ENCODE data around the gene CCNQ.

CCNQ gene

GRCh38 chrX:153588021-153588781 is 10.7 kb downstream of the CCNQ start:
- peaks cover 11% of the 10 kb centered on the region for H3K36me3 ChIP-seq (ENCODE audit: insufficient read depth, low read length)
- H3K9me3 ChIP-seq (replicated peaks; ENCODE audit: low read length) = no peaks in the 10 kb centered on the region
- H3K9ac ChIP-seq (ENCODE audit: low read depth, low read length) = no peak overlapping the region
- H3K4me1 ChIP-seq (ENCODE audit: control insufficient read depth, insufficient read depth, low read length) = no peaks in the 10 kb centered on the region
- H3K27me3 ChIP-seq (ENCODE audit: control insufficient read depth, insufficient read depth, low read length) = no peaks in the 10 kb centered on the region
- no peak overlapping the region for H3K4me3 ChIP-seq (ENCODE audit: low read length)
- no peak overlapping the region for H3K4me2 ChIP-seq (ENCODE audit: low read length)

GRCh38 chrX:153587342-153587741 is 11.6 kb downstream of the CCNQ start:
- H3K27me3 ChIP-seq (ENCODE audit: control insufficient read depth, insufficient read depth, low read length) = no peaks in the 10 kb centered on the region
- H3K4me2 ChIP-seq (ENCODE audit: low read length) = no peak overlapping the region
- H3K9me3 ChIP-seq (replicated peaks; ENCODE audit: low read length) = no peaks in the 10 kb centered on the region
- no peak overlapping the region for H3K4me3 ChIP-seq (ENCODE audit: low read length)
- H3K9ac ChIP-seq (ENCODE audit: low read depth, low read length) = no peak overlapping the region
- peaks cover 9% of the 10 kb centered on the region for H3K36me3 ChIP-seq (ENCODE audit: insufficient read depth, low read length)
- no peaks in the 10 kb centered on the region for H3K4me1 ChIP-seq (ENCODE audit: control insufficient read depth, insufficient read depth, low read length)

GRCh38 chrX:153585827-153586226 is 13.1 kb downstream of the CCNQ start:
- Histone ChIP-seq H3K4me2 (ENCODE audit: low read length) (no peak overlapping the region), H3K9me3 (replicated peaks; ENCODE audit: low read length) (no peaks in the 10 kb centered on the region), H3K4me3 (ENCODE audit: low read length) (no peak overlapping the region), H3K4me1 (ENCODE audit: control insufficient read depth, insufficient read depth, low read length) (no peaks in the 10 kb centered on the region), H3K36me3 (ENCODE audit: insufficient read depth, low read length) (peaks cover 2% of the 10 kb centered on the region), H3K9ac (ENCODE audit: low read depth, low read length) (no peak overlapping the region), H3K27me3 (ENCODE audit: control insufficient read depth, insufficient read depth, low read length) (no peaks in the 10 kb centered on the region)

GRCh38 chrX:153583433-153583832 is 15.5 kb downstream of the CCNQ start:
- Histone ChIP-seq H3K4me3 (ENCODE audit: low read length) (no peak overlapping the region), H3K36me3 (ENCODE audit: insufficient read depth, low read length) (peaks cover 2% of the 10 kb centered on the region), H3K9me3 (replicated peaks; ENCODE audit: low read length) (no peaks in the 10 kb centered on the region), H3K27me3 (ENCODE audit: control insufficient read depth, insufficient read depth, low read length) (no peaks in the 10 kb centered on the region), H3K4me2 (ENCODE audit: low read length) (no peak overlapping the region), H3K9ac (ENCODE audit: low read depth, low read length) (no peak overlapping the region), H3K4me1 (ENCODE audit: control insufficient read depth, insufficient read depth, low read length) (no peaks in the 10 kb centered on the region)

GRCh38 chrX:153582896-153583295 is 16.0 kb downstream of the CCNQ start:
- Histone ChIP-seq H3K4me2 (ENCODE audit: low read length) (no peak overlapping the region), H3K27me3 (ENCODE audit: control insufficient read depth, insufficient read depth, low read length) (no peaks in the 10 kb centered on the region), H3K4me3 (ENCODE audit: low read length) (no peak overlapping the region)

GRCh38 chrX:153580700-153581386 is 18.1 kb downstream of the CCNQ start:
- Histone ChIP-seq H3K36me3 (ENCODE audit: insufficient read depth, low read length) (no peaks in the 10 kb centered on the region), H3K4me1 (ENCODE audit: control insufficient read depth, insufficient read depth, low read length) (no peaks in the 10 kb centered on the region), H3K27me3 (ENCODE audit: control insufficient read depth, insufficient read depth, low read length) (no peaks in the 10 kb centered on the region), H3K4me3 (ENCODE audit: low read length) (no peak overlapping the region), H3K9me3 (replicated peaks; ENCODE audit: low read length) (no peaks in the 10 kb centered on the region), H3K9ac (ENCODE audit: low read depth, low read length) (no peak overlapping the region), H3K4me2 (ENCODE audit: low read length) (no peak overlapping the region)

More at GRCh38 chrX:153582896-153583295, 16.0 kb downstream of the CCNQ start:
- H3K9me3 ChIP-seq (replicated peaks; ENCODE audit: low read length) = no peaks in the 10 kb centered on the region
- H3K9ac ChIP-seq (ENCODE audit: low read depth, low read length) = no peak overlapping the region
- peaks cover 2% of the 10 kb centered on the region for H3K36me3 ChIP-seq (ENCODE audit: insufficient read depth, low read length)
- H3K4me1 ChIP-seq (ENCODE audit: control insufficient read depth, insufficient read depth, low read length) = no peaks in the 10 kb centered on the region

- no peaks in the 10 kb centered on the region for H3K4me1 ChIP-seq (ENCODE audit: control insufficient read depth, insufficient read depth, low read length)
- no peak overlapping the region for H3K9ac ChIP-seq (ENCODE audit: low read depth, low read length)
- no peak overlapping the region for H3K4me2 ChIP-seq (ENCODE audit: low read length)
- no peaks in the 10 kb centered on the region for H3K36me3 ChIP-seq (ENCODE audit: insufficient read depth, low read length)
- H3K4me3 ChIP-seq (ENCODE audit: low read length) = no peak overlapping the region
- H3K9me3 ChIP-seq (replicated peaks; ENCODE audit: low read length) = no peaks in the 10 kb centered on the region
- H3K27me3 ChIP-seq (ENCODE audit: control insufficient read depth, insufficient read depth, low read length) = peaks cover 3% of the 10 kb centered on the region
These were observed 20.1 kb downstream of the CCNQ start for GRCh38 chrX:153578889-153579288.

GRCh38 chrX:153578200-153578835 is 20.6 kb downstream of the CCNQ start:
- Histone ChIP-seq H3K9ac (ENCODE audit: low read depth, low read length) (no peak overlapping the region), H3K4me3 (ENCODE audit: low read length) (no peak overlapping the region), H3K9me3 (replicated peaks; ENCODE audit: low read length) (no peaks in the 10 kb centered on the region), H3K36me3 (ENCODE audit: insufficient read depth, low read length) (no peaks in the 10 kb centered on the region), H3K4me2 (ENCODE audit: low read length) (no peak overlapping the region), H3K27me3 (ENCODE audit: control insufficient read depth, insufficient read depth, low read length) (peaks cover 3% of the 10 kb centered on the region), H3K4me1 (ENCODE audit: control insufficient read depth, insufficient read depth, low read length) (no peaks in the 10 kb centered on the region)

- Histone ChIP-seq H3K9me3 (replicated peaks; ENCODE audit: low read length) (no peaks in the 10 kb centered on the region), H3K36me3 (ENCODE audit: insufficient read depth, low read length) (no peaks in the 10 kb centered on the region), H3K27me3 (ENCODE audit: control insufficient read depth, insufficient read depth, low read length) (peaks cover 6% of the 10 kb centered on the region), H3K4me2 (ENCODE audit: low read length) (no peak overlapping the region), H3K9ac (ENCODE audit: low read depth, low read length) (no peak overlapping the region), H3K4me1 (ENCODE audit: control insufficient read depth, insufficient read depth, low read length) (no peaks in the 10 kb centered on the region), H3K4me3 (ENCODE audit: low read length) (no peak overlapping the region)
These were observed 22.0 kb downstream of the CCNQ start for GRCh38 chrX:153576961-153577360.

- Histone ChIP-seq H3K27me3 (ENCODE audit: control insufficient read depth, insufficient read depth, low read length) (peaks cover 6% of the 10 kb centered on the region), H3K4me2 (ENCODE audit: low read length) (no peak overlapping the region), H3K9me3 (replicated peaks; ENCODE audit: low read length) (no peaks in the 10 kb centered on the region), H3K9ac (ENCODE audit: low read depth, low read length) (no peak overlapping the region), H3K4me3 (ENCODE audit: low read length) (no peak overlapping the region), H3K4me1 (ENCODE audit: control insufficient read depth, insufficient read depth, low read length) (no peaks in the 10 kb centered on the region), H3K36me3 (ENCODE audit: insufficient read depth, low read length) (no peaks in the 10 kb centered on the region)
These were observed 22.6 kb downstream of the CCNQ start for GRCh38 chrX:153576239-153576870.

GRCh38 chrX:153573984-153574383 is 25.0 kb downstream of the CCNQ start:
- H3K9me3 ChIP-seq (replicated peaks; ENCODE audit: low read length) = no peaks in the 10 kb centered on the region
- H3K4me3 ChIP-seq (ENCODE audit: low read length) = no peak overlapping the region
- no peak overlapping the region for H3K9ac ChIP-seq (ENCODE audit: low read depth, low read length)
- no peaks in the 10 kb centered on the region for H3K4me1 ChIP-seq (ENCODE audit: control insufficient read depth, insufficient read depth, low read length)
- no peak overlapping the region for H3K4me2 ChIP-seq (ENCODE audit: low read length)
- peaks cover 6% of the 10 kb centered on the region for H3K27me3 ChIP-seq (ENCODE audit: control insufficient read depth, insufficient read depth, low read length)
- H3K36me3 ChIP-seq (ENCODE audit: insufficient read depth, low read length) = no peaks in the 10 kb centered on the region

All from skeletal muscle satellite cell (primary cell).